ENCODE measurements around the gene ZNF318.

GRCh38 chr6:43308990-43309477, 60.4 kb downstream of the ZNF318 start:
- TF ChIP-seq CTCF (IDR thresholded peaks at IDR 0.05): no peak
- TF ChIP-seq TP53 (CRISPR knock-in tag; IDR thresholded peaks at IDR 0.05): no peak
- no peak for TF ChIP-seq JUN (CRISPR knock-in tag; IDR thresholded peaks at IDR 0.05)
- TF ChIP-seq MAX (CRISPR knock-in tag; IDR thresholded peaks at IDR 0.05): no peak

Measured in WTC11 (cell line).